ENCODE results near the gene BIRC2. TPM values are rescaled to one million over a fixed set of nuclear protein-coding genes. Genes with fewer than 3 reads are reported as not detected.

The BIRC2 gene
- total and polyA plus RNA-seq, 9 donors, result 37.3 to 57.1 (median 41.3) TPM

DNA sequence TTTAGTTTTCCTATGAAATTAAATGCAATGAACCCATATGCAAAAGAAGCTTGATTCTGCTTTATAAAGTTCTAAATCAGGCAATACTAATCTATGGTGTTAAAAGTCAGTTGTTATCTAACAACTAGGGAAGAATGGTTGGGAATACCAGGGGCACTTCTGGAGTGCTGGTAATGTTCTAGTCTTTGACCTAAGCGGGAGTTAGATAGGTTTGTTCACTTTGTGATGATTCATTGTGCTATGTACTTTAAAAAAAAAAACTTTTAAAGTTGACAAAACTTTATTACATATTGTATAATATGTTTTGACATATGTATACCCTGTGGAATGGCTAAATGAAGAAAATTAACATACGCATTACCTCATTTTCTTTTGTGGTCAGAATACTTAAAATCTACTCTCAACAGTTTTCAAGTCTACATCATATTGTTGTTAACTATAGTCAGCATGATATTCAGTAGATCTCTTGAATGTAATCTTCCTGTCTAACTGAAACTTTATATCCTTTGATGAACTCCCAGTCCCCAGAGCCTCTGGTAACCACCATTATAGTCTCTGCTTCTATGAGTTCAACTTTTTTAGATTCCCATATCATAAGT, 39.2 kb downstream of the BIRC2 start:
- Histone ChIP-seq H3K4me1 (ENCODE audit: control insufficient read depth, insufficient read depth, low read length) (peaks cover 3% of the 10 kb centered on the region), H3K27me3 (ENCODE audit: control insufficient read depth, insufficient read depth, low read length) (no peaks in the 10 kb centered on the region), H3K9me3 (replicated peaks; ENCODE audit: control insufficient read depth, low read depth, low read length) (no peaks in the 10 kb centered on the region), H3K4me3 (ENCODE audit: low read length) (no peak overlapping the region), H3K27ac (ENCODE audit: low read length) (no peak overlapping the region), H3K36me3 (ENCODE audit: control insufficient read depth, insufficient read depth, low read length) (peaks cover 37% of the 10 kb centered on the region)
- no CpG with 5 or more reads among the region's 2 CpGs for WGBS (ENCODE audit: insufficient coverage)
- no peak for DNase-seq

DNA sequence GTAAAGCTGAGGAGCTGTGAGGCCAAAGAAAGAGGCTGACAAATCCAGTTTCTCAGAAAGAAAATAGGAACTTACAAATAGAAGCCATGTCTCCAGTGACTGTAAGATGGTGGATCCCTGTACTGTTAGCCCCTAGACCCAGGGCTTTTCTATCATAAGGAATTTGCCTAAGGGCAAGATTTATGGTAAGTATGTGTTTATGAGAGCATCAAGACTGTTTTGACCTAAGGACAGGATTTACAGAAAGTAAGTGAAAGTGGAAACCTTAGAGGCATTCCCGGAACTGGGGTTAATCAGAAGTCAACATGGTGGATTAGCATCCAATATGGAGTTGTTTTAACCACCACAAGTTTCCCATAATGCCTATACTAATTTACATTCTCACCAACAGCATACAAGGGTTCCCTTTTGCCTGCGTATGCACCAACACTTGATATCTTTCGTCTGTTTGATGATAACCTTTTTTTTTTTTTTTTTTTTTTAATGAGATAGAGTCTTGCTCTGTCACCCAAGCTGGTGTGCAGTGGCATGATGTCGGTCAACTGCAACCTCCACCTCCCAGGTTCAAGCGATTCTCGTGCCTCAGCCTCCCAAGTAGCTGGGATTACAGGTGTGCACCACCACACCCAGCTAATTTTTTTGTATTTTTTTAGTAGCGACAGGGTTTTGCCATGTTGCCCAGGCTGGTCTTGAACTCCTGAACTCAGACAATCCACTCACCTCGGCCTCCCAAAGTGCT, 40.2 kb downstream of the BIRC2 start:
- DNase-seq, result no peak
- WGBS (ENCODE audit: insufficient coverage), result no CpG with 5 or more reads among the region's 8 CpGs
- Histone ChIP-seq H3K27me3 (ENCODE audit: control insufficient read depth, insufficient read depth, low read length) (no peaks in the 10 kb centered on the region), H3K27ac (ENCODE audit: low read length) (no peak overlapping the region), H3K4me1 (ENCODE audit: control insufficient read depth, insufficient read depth, low read length) (peaks cover 10% of the 10 kb centered on the region), H3K9me3 (replicated peaks; ENCODE audit: control insufficient read depth, low read depth, low read length) (no peaks in the 10 kb centered on the region), H3K36me3 (ENCODE audit: control insufficient read depth, insufficient read depth, low read length) (peaks cover 42% of the 10 kb centered on the region), H3K4me3 (ENCODE audit: low read length) (no peak overlapping the region)

DNA sequence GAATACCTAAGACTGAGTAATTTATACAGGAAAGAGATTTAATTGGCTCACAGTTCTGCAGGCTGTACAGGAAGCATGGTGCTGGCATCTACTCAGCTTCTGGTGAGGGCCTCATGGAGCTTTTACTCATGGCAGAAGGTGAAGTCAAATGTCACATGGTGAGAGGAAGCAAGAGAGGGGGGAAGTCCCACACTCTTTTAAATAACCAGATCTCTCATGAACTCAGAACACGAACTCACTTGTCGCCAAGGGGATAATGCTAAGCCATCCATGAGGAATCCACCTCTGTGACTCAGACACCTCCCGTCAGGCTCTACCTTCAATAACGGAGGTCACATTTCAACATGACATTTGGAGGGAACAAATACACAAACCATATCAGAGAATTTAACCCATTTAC, 42.2 kb downstream of the BIRC2 start:
- peaks cover 10% of the 10 kb centered on the region for H3K4me1 ChIP-seq (ENCODE audit: control insufficient read depth, insufficient read depth, low read length)
- H3K36me3 ChIP-seq (ENCODE audit: control insufficient read depth, insufficient read depth, low read length), result peaks cover 52% of the 10 kb centered on the region
- no peak overlapping the region for H3K27ac ChIP-seq (ENCODE audit: low read length)
- no peak for DNase-seq
- H3K4me3 ChIP-seq (ENCODE audit: low read length), result no peak overlapping the region
- WGBS (ENCODE audit: insufficient coverage), result no CpG with 5 or more reads among the region's 4 CpGs
- H3K27me3 ChIP-seq (ENCODE audit: control insufficient read depth, insufficient read depth, low read length), result no peaks in the 10 kb centered on the region
- H3K9me3 ChIP-seq (replicated peaks; ENCODE audit: control insufficient read depth, low read depth, low read length), result no peaks in the 10 kb centered on the region

DNA sequence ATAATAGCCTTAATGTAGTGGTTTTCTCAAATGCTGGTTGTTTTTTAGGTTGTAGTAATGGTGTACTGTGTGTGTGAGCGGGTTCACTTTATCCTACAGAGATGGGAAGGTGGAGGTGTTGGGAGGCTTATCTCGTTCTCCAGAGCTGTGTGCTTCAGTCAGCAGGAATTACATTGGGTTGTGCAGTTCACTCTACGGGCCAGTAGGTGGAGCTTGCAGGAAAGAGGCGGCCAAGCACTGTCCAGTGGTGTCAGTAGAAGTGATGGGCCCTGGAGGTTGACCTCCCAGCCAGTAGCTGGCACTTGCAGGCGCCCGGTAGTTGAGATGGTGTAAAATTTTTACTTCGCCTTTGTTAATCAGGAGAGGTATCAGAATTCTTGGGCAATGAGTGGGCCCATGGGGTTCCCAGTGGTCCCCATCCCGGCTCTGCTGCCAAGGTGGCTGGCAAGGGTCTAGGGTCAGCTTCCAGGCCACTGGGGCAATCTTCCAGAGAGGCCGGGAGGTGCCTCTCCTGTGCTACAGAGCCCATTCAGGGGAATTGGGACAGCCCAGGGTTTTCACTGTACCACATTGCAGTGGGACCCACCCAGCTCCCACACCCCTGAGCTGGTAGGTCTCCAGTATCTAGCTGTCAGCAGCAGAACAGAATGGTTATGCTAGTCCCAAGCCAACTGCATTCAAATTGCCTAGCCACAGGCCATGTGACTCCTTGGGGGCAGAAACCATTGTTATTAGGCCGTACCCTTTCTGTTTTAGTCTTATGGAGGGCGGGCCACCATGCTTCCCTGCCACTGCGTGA, 43.9 kb downstream of the BIRC2 start:
- no peaks in the 10 kb centered on the region for H3K27me3 ChIP-seq (ENCODE audit: control insufficient read depth, insufficient read depth, low read length)
- H3K4me3 ChIP-seq (ENCODE audit: low read length), result no peak overlapping the region
- H3K36me3 ChIP-seq (ENCODE audit: control insufficient read depth, insufficient read depth, low read length), result peaks cover 52% of the 10 kb centered on the region
- H3K4me1 ChIP-seq (ENCODE audit: control insufficient read depth, insufficient read depth, low read length), result peaks cover 10% of the 10 kb centered on the region
- H3K9me3 ChIP-seq (replicated peaks; ENCODE audit: control insufficient read depth, low read depth, low read length), result no peaks in the 10 kb centered on the region
- WGBS (ENCODE audit: insufficient coverage), result 70% methylated on average over 12 of the region's 12 CpGs
- DNase-seq, result peak; percentile 43
- H3K27ac ChIP-seq (ENCODE audit: low read length), result no peak overlapping the region

DNA sequence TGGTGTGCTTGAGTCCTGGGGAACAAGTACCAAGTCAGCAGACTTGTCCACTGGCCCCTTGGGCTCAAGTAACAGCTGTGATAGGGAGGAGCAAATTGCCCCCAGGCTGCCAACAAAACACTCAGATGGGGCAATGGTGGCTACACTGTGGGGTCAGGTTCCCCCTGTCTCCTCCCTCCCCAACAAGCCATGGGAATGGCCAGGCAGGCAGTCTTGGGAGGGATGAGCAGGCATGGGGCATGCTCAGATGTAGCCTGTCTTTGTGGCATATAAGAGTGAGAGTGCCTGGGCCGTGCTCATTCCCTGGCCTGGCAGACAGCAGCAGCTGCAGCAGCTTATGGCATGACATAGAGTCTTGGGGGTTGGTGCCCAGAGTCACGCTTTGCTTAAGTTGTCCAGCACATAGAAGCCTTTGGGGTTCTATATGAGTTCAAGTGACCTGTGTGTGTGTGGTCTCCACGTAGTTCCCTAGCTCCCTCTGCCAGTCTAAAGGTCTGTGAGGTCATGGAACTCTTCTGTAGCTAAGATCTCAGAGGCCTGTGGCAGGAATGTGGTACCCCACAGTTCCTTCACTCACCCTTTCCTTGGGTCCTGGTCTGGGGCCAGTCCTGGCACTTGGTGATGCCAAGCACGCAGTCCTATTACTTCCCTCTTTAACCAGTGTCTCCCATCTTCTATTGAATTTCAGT, 44.7 kb downstream of the BIRC2 start:
- H3K4me3 ChIP-seq (ENCODE audit: low read length), result no peak overlapping the region
- no peaks in the 10 kb centered on the region for H3K9me3 ChIP-seq (replicated peaks; ENCODE audit: control insufficient read depth, low read depth, low read length)
- no peaks in the 10 kb centered on the region for H3K27me3 ChIP-seq (ENCODE audit: control insufficient read depth, insufficient read depth, low read length)
- no peak overlapping the region for H3K27ac ChIP-seq (ENCODE audit: low read length)
- WGBS (ENCODE audit: insufficient coverage), result 93% methylated on average over 3 of the region's 4 CpGs
- peaks cover 10% of the 10 kb centered on the region for H3K4me1 ChIP-seq (ENCODE audit: control insufficient read depth, insufficient read depth, low read length)
- peaks cover 54% of the 10 kb centered on the region for H3K36me3 ChIP-seq (ENCODE audit: control insufficient read depth, insufficient read depth, low read length)
- no peak for DNase-seq

DNA sequence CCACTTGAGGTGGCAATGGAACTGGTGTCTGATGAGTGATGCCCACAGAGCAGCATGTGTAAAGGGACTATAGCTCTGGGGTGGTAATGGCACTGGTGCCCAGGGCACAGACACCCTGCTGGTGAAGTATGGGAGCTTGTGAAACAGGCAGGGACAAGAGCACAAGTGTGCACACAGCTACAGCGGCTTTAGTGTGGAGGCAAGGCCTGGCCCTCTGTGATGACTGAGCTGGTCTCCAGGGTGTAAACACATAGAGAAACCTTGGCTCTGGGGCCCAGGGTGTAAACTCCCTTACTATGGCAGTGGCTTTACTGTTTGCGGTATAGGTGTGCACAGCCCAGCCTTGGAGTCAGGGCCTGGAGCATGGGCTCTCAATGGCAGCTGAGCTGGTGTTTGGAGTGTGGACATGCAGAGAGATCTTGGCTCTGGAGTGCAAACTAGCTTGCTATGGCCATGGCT, 46.3 kb downstream of the BIRC2 start:
- Histone ChIP-seq H3K9me3 (replicated peaks; ENCODE audit: control insufficient read depth, low read depth, low read length) (no peaks in the 10 kb centered on the region), H3K27ac (ENCODE audit: low read length) (no peak overlapping the region), H3K36me3 (ENCODE audit: control insufficient read depth, insufficient read depth, low read length) (peaks cover 51% of the 10 kb centered on the region), H3K27me3 (ENCODE audit: control insufficient read depth, insufficient read depth, low read length) (no peaks in the 10 kb centered on the region), H3K4me1 (ENCODE audit: control insufficient read depth, insufficient read depth, low read length) (peaks cover 10% of the 10 kb centered on the region), H3K4me3 (ENCODE audit: low read length) (no peak overlapping the region)
- DNase-seq, result no peak
- 80% methylated on average over 2 of the region's 2 CpGs for WGBS (ENCODE audit: insufficient coverage)

DNA sequence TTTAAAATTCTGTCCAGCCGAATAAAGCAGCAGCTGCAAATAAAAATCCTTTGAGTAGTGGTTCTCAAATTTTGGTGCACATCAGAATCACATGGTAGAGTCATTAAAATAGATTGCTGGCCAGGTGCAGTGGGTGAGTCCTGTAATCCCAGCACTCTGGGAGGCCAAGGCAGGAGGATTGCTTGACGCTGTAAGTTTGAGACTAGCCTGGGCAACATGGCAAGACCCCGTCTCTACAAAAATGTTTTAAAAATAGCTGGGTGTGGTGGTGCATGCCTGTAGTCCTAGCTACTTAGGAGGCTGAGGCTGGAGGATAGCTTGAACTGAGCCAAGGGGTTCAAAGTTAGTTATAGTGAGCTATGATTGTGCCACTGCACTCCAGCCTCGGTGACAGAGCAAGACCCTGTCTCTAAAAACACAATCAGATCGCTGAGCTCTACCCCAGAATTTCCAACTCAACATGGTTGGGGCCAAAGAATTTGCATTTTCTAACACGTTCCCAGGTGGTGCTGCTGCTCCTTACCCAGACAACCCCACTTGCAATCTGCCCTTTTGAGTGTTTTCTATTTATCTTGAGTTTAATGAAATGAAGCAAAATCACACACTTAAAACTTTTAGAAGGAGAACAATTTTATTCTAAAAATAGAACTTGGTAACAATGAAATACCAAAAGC, 48.8 kb downstream of the BIRC2 start:
- Histone ChIP-seq H3K4me3 (ENCODE audit: low read length) (no peak overlapping the region), H3K27ac (ENCODE audit: low read length) (no peak overlapping the region), H3K9me3 (replicated peaks; ENCODE audit: control insufficient read depth, low read depth, low read length) (no peaks in the 10 kb centered on the region), H3K27me3 (ENCODE audit: control insufficient read depth, insufficient read depth, low read length) (no peaks in the 10 kb centered on the region), H3K4me1 (ENCODE audit: control insufficient read depth, insufficient read depth, low read length) (peaks cover 10% of the 10 kb centered on the region), H3K36me3 (ENCODE audit: control insufficient read depth, insufficient read depth, low read length) (peaks cover 46% of the 10 kb centered on the region)
- DNase-seq, result no peak
- 82% methylated on average over 3 of the region's 6 CpGs for WGBS (ENCODE audit: insufficient coverage)

DNA sequence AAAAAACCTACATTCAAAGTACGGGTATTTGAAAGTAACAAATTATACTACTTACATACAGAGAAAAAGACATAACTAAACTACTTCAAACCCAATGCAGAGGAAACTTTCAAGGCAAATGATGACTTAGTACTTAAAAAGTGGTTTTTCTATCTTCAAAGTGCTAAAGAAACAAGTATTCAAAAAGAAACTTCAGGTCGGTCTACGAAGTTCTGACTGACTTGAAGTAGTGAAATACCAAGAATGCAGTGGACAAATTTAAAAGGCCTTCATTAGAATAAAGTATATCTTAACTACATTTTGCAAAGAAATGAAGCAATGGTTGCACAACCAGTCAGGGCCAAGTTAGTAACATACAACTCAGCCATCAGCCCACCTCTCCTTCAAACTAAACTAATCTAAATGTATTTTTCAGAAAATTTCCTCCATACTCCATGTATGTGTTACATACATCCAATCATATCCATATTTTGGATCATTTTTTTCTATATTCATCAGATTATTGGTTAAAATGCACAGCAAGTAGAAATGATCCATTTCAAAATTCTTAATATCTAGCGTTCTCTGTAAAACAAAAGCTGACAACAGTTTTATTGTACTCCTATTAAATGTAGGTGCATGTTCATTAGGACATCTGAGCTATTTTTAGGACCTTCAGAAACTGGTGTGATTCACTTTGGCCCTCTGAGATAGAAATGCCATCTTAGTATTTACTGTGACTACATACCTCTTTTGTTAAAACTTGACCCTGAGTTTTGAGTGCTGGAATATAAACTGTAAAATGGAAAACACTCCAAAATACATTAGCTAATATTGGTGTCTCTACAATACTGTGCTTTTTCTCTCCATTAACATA, 49.9 kb downstream of the BIRC2 start:
- H3K9me3 ChIP-seq (replicated peaks; ENCODE audit: control insufficient read depth, low read depth, low read length), result no peaks in the 10 kb centered on the region
- no peak overlapping the region for H3K27ac ChIP-seq (ENCODE audit: low read length)
- no CpG with 5 or more reads among the region's 4 CpGs for WGBS (ENCODE audit: insufficient coverage)
- peaks cover 35% of the 10 kb centered on the region for H3K36me3 ChIP-seq (ENCODE audit: control insufficient read depth, insufficient read depth, low read length)
- H3K27me3 ChIP-seq (ENCODE audit: control insufficient read depth, insufficient read depth, low read length), result no peaks in the 10 kb centered on the region
- H3K4me1 ChIP-seq (ENCODE audit: control insufficient read depth, insufficient read depth, low read length), result no peaks in the 10 kb centered on the region
- no peak overlapping the region for H3K4me3 ChIP-seq (ENCODE audit: low read length)
- no peak for DNase-seq

DNA sequence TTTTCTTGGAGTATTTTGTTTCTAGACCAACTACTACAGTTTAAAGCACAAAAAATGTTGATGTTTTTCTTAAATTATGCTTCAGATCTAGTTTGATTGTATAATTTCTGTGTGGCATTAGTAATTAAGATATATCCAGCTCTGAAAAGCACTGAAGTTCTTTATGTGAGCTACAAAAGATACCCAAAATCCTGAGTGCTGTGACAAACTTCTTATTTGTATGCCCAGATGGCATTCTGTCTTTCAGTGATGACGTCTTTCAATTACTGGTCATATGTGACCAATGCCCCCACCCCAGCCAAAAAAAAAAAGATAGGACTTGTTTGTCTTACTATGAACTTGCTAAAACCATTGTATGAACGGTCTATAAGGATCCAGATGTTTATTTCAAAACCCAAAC, 51.3 kb downstream of the BIRC2 start:
- no peak for DNase-seq
- no peaks in the 10 kb centered on the region for H3K9me3 ChIP-seq (replicated peaks; ENCODE audit: control insufficient read depth, low read depth, low read length)
- no peaks in the 10 kb centered on the region for H3K27me3 ChIP-seq (ENCODE audit: control insufficient read depth, insufficient read depth, low read length)
- H3K27ac ChIP-seq (ENCODE audit: low read length), result no peak overlapping the region
- H3K36me3 ChIP-seq (ENCODE audit: control insufficient read depth, insufficient read depth, low read length), result peaks cover 28% of the 10 kb centered on the region
- H3K4me3 ChIP-seq (ENCODE audit: low read length), result no peak overlapping the region
- WGBS (ENCODE audit: insufficient coverage), result no CpG with 5 or more reads among the region's 2 CpGs
- H3K4me1 ChIP-seq (ENCODE audit: control insufficient read depth, insufficient read depth, low read length), result no peaks in the 10 kb centered on the region
